Liver (tissue), 9 donors: ENCODE data around the gene PILRB. TPM values are rescaled to one million over a fixed set of nuclear protein-coding genes. Genes with fewer than 3 reads are reported as not detected.

Source experiments
- DNase-seq: peaks from one replicate; pipeline ENCODE4 v3.0.0-alpha.2; 2017; ENCODE audit warnings: low spot score
- H3K27ac ChIP-seq, 2 donors: one replicate each; pipeline ENCODE4 v1.7.0; 2013; ENCODE audit warnings: inconsistent platforms in 2 of 2, low read length in 2 of 2, control low read depth in 1 of 2, low read depth in 1 of 2, mild to moderate bottlenecking in 1 of 2
- H3K27me3 ChIP-seq, 4 donors: one replicate each; pipeline versions ENCODE4 v1.6.1 to v1.7.0; 2013; ENCODE audit warnings: low read length in 3 of 4, inconsistent platforms in 1 of 4, mild to moderate bottlenecking in 1 of 4, moderate library complexity in 1 of 4; ENCODE audit not compliant: control insufficient read depth in 4 of 4, insufficient read depth in 4 of 4
- H3K36me3 ChIP-seq, 4 donors: one replicate each; pipeline versions ENCODE4 v1.6.1 to v1.7.0; 2013; ENCODE audit warnings: low read length in 3 of 4, mild to moderate bottlenecking in 3 of 4, low read depth in 1 of 4, moderate library complexity in 1 of 4; ENCODE audit not compliant: control insufficient read depth in 4 of 4, insufficient read depth in 3 of 4
- H3K4me1 ChIP-seq, 4 donors: one replicate each; pipeline versions ENCODE4 v1.6.1 to v1.7.0; 2013; ENCODE audit warnings: low read length in 3 of 4, mild to moderate bottlenecking in 3 of 4, moderate library complexity in 1 of 4; ENCODE audit not compliant: control insufficient read depth in 4 of 4, insufficient read depth in 4 of 4
- H3K4me3 ChIP-seq, 3 donors: one replicate each; pipeline versions ENCODE4 v1.6.1 to v1.7.0; 2013; ENCODE audit warnings: low read length in 3 of 3, control low read depth in 1 of 3, low read depth in 1 of 3, mild to moderate bottlenecking in 1 of 3
- H3K9ac ChIP-seq, 2 donors: one replicate each; pipeline ENCODE4 v1.7.0; 2013; ENCODE audit warnings: low read length in 2 of 2, mild to moderate bottlenecking in 2 of 2, moderate library complexity in 2 of 2, control low read depth in 1 of 2, low read depth in 1 of 2
- H3K9me3 ChIP-seq, 4 donors: one replicate each; pipeline versions ENCODE4 v1.6.1 to v1.7.0; 2013; ENCODE audit warnings: low read length in 3 of 4; ENCODE audit not compliant: control insufficient read depth in 4 of 4
- CTCF ChIP-seq: fragments of 150-350 bp; IDR thresholded peaks from 2 replicates; pipeline ENCODE4 v1.5.1; 2017; ENCODE audit warnings: improper control_type of control experiment, low read depth, low read length; ENCODE audit not compliant: missing input control
- EGR1 ChIP-seq, 2 donors: IDR thresholded peaks; 2 replicates each; pipeline ENCODE4 v1.6.1; 2016 to 2018; ENCODE audit warnings: antibody characterized with exemption in 2 of 2, low read depth in 2 of 2
- FOXA2 ChIP-seq: IDR thresholded peaks from 2 replicates; pipeline ENCODE4 v1.6.1; 2016; ENCODE audit warnings: antibody characterized with exemption
- GABPA ChIP-seq, 2 donors: IDR thresholded peaks in 1 of 2; conservative IDR thresholded peaks in 1 of 2; 2 replicates each; pipeline ENCODE4 v1.6.1; 2016; ENCODE audit warnings: antibody characterized with exemption in 2 of 2, mild to moderate bottlenecking in 1 of 2, moderate library complexity in 1 of 2
- HNF4A ChIP-seq, 2 donors: conservative IDR thresholded peaks; 2 replicates each; pipeline ENCODE4 v1.6.1; 2016; ENCODE audit warnings: antibody characterized with exemption in 2 of 2, mild to moderate bottlenecking in 2 of 2
- HNF4G ChIP-seq: IDR thresholded peaks from 2 replicates; pipeline ENCODE4 v1.6.1; 2016; ENCODE audit warnings: antibody characterized with exemption
- JUND ChIP-seq, 2 donors: IDR thresholded peaks; 2 replicates each; pipeline ENCODE4 v1.6.1; 2016; ENCODE audit warnings: antibody characterized with exemption in 2 of 2
- MAX ChIP-seq: IDR thresholded peaks from 2 replicates; pipeline ENCODE4 v1.6.1; 2016; ENCODE audit warnings: antibody characterized with exemption
- NR2F2 ChIP-seq: IDR thresholded peaks from 2 replicates; pipeline ENCODE4 v1.6.1; 2016; ENCODE audit warnings: antibody characterized with exemption
- RAD21 ChIP-seq, 2 donors: IDR thresholded peaks; 2 replicates each; pipeline ENCODE4 v1.6.1; 2016; ENCODE audit warnings: antibody characterized with exemption in 2 of 2, mild to moderate bottlenecking in 2 of 2
- REST ChIP-seq: IDR thresholded peaks from 2 replicates; pipeline ENCODE4 v1.6.1; 2016; ENCODE audit warnings: antibody characterized with exemption, mild to moderate bottlenecking
- RXRA ChIP-seq, 2 donors: IDR thresholded peaks; 2 replicates each; pipeline ENCODE4 v1.6.1; 2017 to 2018; ENCODE audit warnings: antibody characterized with exemption in 2 of 2, mild to moderate bottlenecking in 1 of 2
- SP1 ChIP-seq: IDR thresholded peaks from 2 replicates; pipeline ENCODE4 v1.6.1; 2018; ENCODE audit warnings: antibody characterized with exemption, mild to moderate bottlenecking
- TAF1 ChIP-seq: conservative IDR thresholded peaks from 2 replicates; pipeline ENCODE4 v1.6.1; 2016; ENCODE audit warnings: antibody characterized with exemption, mild to moderate bottlenecking
- YY1 ChIP-seq: IDR thresholded peaks from 2 replicates; pipeline ENCODE4 v1.6.1; 2016; ENCODE audit warnings: antibody characterized with exemption, mild to moderate bottlenecking
- ZBTB33 ChIP-seq: IDR thresholded peaks from 2 replicates; pipeline ENCODE4 v1.6.1; 2016; ENCODE audit warnings: antibody characterized with exemption
- WGBS: extraction: QIAGEN DNeasy Blood & Tissue Kit; methylation state at CpG from one replicate; pipeline ENCODE4 v1.1.7; 2013; 5-methylcytosine and 5-hydroxymethylcytosine counted together
- polyA plus RNA-seq, 2 donors: library from polyadenylated mRNA; stranded (reverse) in 1 of 2; unstranded in 1 of 2; fragments of 200-250 nt in 1 of 2; fragments of >200 nt in 1 of 2; fragmentation: Nextera tagmentation in 1 of 2; extraction: Ambion mirVana in 1 of 2; gene quantifications; one replicate each; pipeline versions ENCODE4 v1.2.1 to v1.2.3, GENCODE V29; 2013 to 2015
- total RNA-seq, 2 donors: library from RNA; depleted of rRNA; stranded (reverse); fragments of >200 nt; gene quantifications; one replicate each; pipeline ENCODE4 v1.2.3, GENCODE V29; 2014
- donor health status: healthy.
- donor health status: healthy.
- donor health status: healthy.
- donor health status: healthy.
- donor health status: healthy.

The PILRB gene
- total and polyA plus RNA-seq, 4 donors, result 6.0 to 50.8 (median 14.3) TPM

GRCh38 chr7:100389437-100390088 is 31.6 kb downstream of the PILRB start:
- Histone ChIP-seq H3K4me3 (no peak overlapping the region), H3K27ac (no peak overlapping the region), H3K9me3 (no peaks in the 10 kb centered on the region), H3K36me3 (no peaks in the 10 kb centered on the region), H3K4me1 (no peaks in the 10 kb centered on the region), H3K9ac (no peak overlapping the region), H3K27me3 (no peaks in the 10 kb centered on the region)
- TF ChIP-seq TAF1 (no peak), REST (no peak), FOXA2 (no peak), EGR1 (IDR thresholded peaks at IDR 0.05; ENCODE audit: low read depth in 2 of 2) (no peak), GABPA (IDR thresholded peaks at IDR 0.05 in 1 of 2, conservative IDR thresholded peaks at IDR 0.05 in 1 of 2) (no peak), NR2F2 (no peak), CTCF (no peak), RAD21 (IDR thresholded peaks at IDR 0.05) (no peak), RXRA (IDR thresholded peaks at IDR 0.05) (no peak), HNF4A (conservative IDR thresholded peaks at IDR 0.05) (no peak), SP1 (no peak), MAX (no peak), JUND (IDR thresholded peaks at IDR 0.05) (no peak)
- 77% methylated on average over 9 of the region's 9 CpGs for WGBS
- no peak for DNase-seq

- H3K36me3 ChIP-seq, result no peaks in the 10 kb centered on the region
- H3K4me3 ChIP-seq, result no peak overlapping the region
- H3K27ac ChIP-seq, result no peak overlapping the region
- no peaks in the 10 kb centered on the region for H3K4me1 ChIP-seq
- no peak overlapping the region for H3K9ac ChIP-seq
- no peaks in the 10 kb centered on the region for H3K27me3 ChIP-seq
- TF ChIP-seq HNF4G, result no peak
- no peak for TF ChIP-seq YY1
- TF ChIP-seq ZBTB33, result no peak
- TF ChIP-seq SP1, result no peak
- TF ChIP-seq RAD21 (IDR thresholded peaks at IDR 0.05), result no peak
- TF ChIP-seq TAF1, result no peak
- TF ChIP-seq HNF4A (conservative IDR thresholded peaks at IDR 0.05), result no peak
- no peak for TF ChIP-seq RXRA (IDR thresholded peaks at IDR 0.05)
- TF ChIP-seq FOXA2, result no peak
- no peak for TF ChIP-seq EGR1 (IDR thresholded peaks at IDR 0.05; ENCODE audit: low read depth in 2 of 2)
- no peak for TF ChIP-seq NR2F2
- TF ChIP-seq JUND (IDR thresholded peaks at IDR 0.05), result no peak
- DNase-seq, result no peak
- no peaks in the 10 kb centered on the region for H3K9me3 ChIP-seq
- 78% methylated on average over 3 of the region's 3 CpGs for WGBS
Observed at GRCh38 chr7:100390286-100391009, 32.5 kb downstream of the PILRB start.
